DMS114 treated with DMSO at 0.1 percent for 48 hours (cell line): ENCODE measurements around the gene STX7.

Experiments used
- DNase-seq: peaks from one replicate; lab custom pipeline; 2025; ENCODE audit not compliant: unreplicated experiment; lab: John Stamatoyannopoulos, UW

STX7 gene

GRCh38 chr6:132414322-132414721 lies 98.6 kb downstream of the STX7 start:
- DNase-seq, result no peak

- DNase-seq, result no peak
Measured at GRCh38 chr6:132413499-132413802, 99.5 kb downstream of the STX7 start.

GRCh38 chr6:132412656-132413498 lies 100.0 kb downstream of the STX7 start:
- no peak for DNase-seq

GRCh38 chr6:132411296-132411695 lies 101.6 kb downstream of the STX7 start:
- no peak for DNase-seq

GRCh38 chr6:132410830-132411229 lies 102.1 kb downstream of the STX7 start:
- no peak for DNase-seq

GRCh38 chr6:132405143-132405915 lies 107.6 kb downstream of the STX7 start:
- no peak for DNase-seq

- DNase-seq, result no peak
Measured at GRCh38 chr6:132404736-132405135, 108.2 kb downstream of the STX7 start.

GRCh38 chr6:132404330-132404729 lies 108.6 kb downstream of the STX7 start:
- no peak for DNase-seq

- DNase-seq, result no peak
Measured at GRCh38 chr6:132401618-132402285, 111.2 kb downstream of the STX7 start.

- DNase-seq, result no peak
Measured at GRCh38 chr6:132400883-132401617, 111.9 kb downstream of the STX7 start, which contains the start of gene MOXD1. MOXD1 (minus strand) TSS chr6:132401475; CDS start chr6:132401426, 49 bp downstream.

- no peak for DNase-seq
Measured at GRCh38 chr6:132400555-132400882, 112.4 kb downstream of the STX7 start.

- no peak for DNase-seq
Measured at GRCh38 chr6:132399376-132400074, 113.4 kb downstream of the STX7 start.
